IPS DF 4.7 (cell line): ENCODE results near the gene CXCL17.
"Not testable (repeated sequence)": the region's sequence is repeated elsewhere in the genome, so short reads cannot be mapped to it uniquely, and the experiment has no call there.

Experiments
- DNase-seq: peaks from one replicate; pipeline ENCODE4 v3.0.0-alpha.2; 2013; ENCODE audit warnings: low spot score; ENCODE audit errors: extremely low read depth

The CXCL17 gene, protein sequence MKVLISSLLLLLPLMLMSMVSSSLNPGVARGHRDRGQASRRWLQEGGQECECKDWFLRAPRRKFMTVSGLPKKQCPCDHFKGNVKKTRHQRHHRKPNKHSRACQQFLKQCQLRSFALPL

DNA sequence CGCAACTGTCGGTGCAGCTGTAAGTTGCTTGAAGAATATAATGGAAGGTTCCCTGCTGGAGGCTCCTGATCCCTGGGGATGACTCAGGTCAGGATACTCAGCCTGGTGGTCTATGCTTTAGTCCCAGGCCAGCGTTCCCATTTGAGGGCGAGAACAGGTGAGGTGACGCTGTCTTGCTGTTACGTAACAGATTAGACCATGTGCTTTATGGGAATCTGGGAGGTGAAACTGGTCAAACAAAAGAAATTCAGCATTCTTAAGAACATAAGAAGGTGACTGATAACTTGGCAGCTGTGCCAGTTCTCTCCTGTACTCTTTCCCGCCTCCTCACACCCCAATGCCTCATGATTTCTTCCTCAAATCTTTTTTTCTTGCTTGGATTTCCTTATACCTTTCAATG is at the start of gene CXCL17:
TSS of gene CXCL17 (minus strand) at position 114 of the 400 bp plus-strand sequence. CDS start 114 bp downstream, outside the sequence.
- DNase-seq, result no peak

DNA sequence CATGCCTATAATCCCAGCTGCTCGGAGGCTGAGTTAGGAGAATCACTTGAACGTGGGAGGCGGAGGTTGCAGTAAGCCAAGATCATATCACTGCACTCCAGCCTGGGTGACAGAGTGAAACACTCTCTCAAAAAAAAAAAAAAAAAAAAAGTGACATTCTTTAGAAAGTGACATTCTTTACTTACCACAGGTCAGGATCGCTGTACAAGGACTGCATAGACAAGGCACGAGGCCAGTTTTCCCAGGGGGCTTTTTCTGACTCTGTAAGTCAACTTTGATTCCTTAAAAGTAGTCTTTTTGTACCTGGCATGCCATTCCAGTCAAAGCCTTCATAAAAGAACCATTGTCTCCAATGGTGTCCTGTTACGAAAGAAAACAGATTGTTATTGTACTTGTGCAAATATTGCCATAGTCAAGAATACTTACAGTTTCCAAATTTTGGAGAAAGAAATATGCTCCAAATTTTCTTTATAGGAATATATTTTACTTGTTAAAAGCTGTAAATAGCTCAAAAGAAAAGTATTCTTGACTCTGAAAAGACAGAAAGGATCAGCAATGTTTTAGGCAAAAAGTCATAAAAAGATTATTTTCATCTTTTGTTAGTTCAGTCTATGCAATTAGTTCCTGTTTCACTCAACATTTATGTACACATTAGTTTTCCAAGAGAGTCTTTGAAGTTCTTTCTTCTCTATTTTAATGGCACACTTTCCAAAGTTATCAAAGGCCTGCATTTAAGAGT is 46.2 kb upstream of the CXCL17 start:
- no peak for DNase-seq

DNA sequence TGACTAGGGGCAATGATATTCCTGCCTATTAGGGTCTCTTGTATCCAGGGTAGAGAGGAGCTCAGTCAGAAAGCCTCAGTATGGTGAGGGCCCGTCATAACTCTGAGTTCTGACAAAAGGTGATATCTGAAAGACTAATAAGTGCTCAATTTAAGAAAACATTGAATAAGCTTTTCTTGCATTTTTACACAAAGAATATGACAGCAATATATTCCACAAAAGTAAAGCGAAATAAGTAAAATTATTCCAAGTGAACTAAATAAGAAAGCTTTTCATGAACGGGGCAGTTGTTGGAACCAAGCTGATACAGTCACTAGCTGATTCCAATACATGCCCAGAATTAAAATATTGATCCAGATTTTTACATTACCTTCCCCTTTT is 45.0 kb upstream of the CXCL17 start:
- DNase-seq, result no peak

DNA sequence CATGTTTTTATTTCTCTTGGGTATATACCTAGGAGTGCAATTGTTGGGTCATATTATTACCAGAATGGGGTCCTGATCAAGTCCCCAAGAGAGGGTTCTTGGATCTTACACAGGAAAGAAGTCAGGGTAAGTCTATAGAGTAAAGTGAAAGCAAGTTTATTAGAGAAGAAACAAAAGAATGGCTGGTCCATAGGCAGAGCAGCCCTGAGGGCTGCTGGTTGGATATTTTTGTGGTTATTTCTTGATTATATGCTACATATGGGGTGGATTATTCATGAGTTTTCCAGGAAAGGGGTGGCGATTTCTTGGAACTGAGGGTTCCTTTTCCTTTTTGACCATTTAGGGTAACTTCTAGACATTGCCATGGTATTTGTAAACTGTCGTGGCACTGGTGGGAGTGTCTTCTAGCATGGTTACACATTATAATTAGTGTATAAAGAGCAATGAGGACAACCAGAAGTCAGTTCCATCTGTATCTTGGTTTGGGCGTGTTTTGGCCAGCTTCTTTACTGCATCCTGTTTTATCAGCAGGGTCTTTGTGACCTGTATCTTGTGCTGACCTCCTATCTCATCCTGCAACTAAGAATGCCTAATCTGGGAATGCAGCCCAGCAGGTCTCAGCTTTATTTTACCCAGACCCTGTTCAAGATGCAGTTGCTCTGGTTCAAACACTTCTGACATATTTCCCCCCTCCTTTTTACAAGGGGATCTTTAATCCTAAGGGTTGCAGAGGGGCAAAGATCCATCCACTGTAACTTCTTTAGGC is 44.5 kb upstream of the CXCL17 start:
- DNase-seq, result no peak

DNA sequence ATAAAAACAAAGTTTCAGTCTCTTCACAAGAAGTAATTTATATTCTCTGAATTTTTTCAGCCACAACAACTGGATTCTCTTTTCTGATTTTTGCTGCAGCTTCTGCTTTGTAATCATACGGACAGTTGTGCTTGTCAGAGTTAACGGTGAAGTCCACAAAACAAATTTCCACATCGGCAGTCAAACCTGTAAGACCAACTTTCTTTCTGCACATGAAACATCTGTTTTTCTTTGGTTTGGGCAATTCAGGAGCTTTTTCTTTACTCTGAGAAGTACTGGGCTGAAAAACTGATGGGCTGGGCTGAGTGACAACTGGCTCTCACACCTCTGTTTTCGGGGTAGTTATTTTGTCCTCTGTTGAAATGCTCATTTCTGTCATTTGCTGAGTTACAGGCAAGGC is 42.3 kb upstream of the CXCL17 start:
- not testable (repeated sequence) for DNase-seq

DNA sequence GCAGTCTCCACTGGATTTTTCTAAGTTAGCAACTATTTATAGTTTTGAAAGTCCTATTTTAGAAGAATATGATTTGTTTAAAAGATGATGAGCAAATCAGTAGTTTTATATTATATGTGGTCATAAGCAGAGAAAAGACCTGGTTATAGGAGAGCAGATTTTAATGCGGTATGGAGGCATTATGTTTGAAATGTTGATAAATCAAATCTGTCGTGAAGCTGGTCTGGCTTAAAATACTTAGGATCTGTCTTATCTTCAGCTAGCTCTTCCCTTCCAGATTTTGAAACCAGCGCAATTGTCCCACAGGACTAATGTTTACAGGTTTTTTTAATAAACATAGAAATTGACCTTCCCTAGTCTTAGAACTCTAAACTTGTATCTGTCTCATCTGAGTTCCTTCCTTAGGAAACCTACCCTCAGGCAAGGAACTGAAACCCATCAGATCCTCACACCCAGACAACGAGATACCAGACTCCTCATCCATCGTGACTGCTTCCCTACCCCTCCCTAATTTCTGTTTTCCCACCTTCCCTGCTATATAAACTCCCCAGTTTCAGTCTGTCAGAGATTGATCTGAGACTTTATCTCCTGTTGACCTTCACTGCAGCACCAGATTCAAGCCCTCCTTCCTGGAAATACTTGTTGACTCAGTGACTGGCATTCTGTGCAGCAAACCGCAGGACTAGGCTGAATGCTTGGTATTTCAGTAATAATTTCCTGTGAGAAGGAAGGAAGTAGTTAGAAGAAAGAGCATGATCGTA is 37.8 kb upstream of the CXCL17 start:
- no peak for DNase-seq

DNA sequence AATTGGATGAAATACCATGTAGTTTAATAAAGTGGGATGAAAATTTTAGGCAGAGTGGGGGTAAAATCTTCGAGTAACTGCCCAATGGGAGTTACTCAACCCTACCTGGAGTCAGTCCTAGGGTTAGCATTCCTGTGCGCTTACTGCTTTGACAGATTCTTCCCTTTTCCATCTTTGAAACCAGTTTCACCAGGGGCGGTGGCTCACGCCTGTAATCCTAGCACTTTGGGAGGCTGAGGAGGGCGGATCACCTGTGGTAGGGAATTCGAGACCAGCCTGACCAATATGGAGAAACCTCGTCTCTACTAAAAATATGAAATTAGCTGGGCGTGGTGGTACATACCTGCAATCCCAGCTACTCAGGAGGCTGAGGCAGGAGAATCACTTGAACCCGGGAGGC is 37.0 kb upstream of the CXCL17 start:
- no peak for DNase-seq

DNA sequence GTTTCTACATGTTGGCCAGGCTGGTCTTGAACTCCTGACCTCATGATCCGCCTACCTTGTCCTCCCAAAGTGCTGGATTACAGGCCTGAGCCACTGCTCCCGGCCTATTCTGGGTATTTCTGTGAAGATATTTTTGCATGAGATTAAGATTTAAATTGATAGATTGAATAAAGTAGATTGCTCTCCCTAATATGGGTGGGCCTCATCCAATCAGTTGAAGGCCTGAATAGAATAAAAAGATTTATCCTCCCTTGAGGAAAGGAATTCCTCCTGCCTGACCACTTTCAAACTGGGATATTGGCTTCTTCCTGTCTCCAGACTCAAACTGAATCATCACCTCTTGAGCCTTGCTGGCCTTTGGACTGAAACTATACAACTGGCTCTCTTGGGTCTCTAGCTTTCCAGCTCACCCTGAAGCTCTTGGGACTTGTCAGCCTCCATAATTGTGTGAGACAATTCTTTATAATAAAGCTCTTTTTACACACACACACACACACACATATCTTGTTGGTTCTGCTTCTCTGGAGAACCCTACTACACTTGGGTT is 36.1 kb upstream of the CXCL17 start:
- no peak for DNase-seq

DNA sequence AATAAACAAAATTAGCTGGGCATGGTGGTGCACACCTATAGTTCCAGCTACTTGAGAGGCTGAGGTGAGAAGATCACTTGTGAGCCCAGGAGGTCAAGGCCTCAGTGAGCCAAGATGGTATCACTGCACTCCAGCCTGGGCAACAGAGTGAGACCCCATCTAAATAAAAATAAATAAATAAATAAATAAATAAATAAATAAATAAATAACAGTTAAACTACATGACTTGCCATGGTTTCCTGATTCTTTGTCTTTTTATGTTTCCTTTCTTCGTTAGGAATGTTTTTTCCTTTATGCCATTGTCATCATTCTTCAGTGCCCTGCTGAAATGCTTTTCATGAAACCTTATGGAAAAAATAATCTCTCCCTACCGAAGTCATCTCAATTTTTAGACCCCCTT is 35.2 kb upstream of the CXCL17 start:
- DNase-seq, result no peak

DNA sequence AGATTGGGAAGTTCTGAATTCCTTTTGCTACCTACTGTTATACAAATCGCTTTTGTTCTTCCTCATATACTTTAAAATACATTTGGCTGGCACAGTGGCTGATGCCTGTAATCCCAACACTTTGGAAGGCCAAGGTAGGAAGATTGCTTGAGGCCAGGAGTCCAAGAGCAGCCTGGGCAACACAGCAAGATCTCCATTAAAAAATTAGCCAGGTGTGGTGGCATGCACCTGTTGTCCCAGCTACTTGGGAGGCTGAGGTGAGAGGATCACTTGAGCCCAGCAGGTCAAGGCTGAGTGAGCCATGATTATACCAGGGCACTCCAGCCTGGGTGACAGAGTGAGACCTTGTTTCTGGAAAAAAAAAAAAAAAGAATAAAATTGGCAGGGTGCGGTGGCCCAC is 34.4 kb upstream of the CXCL17 start:
- no peak for DNase-seq

DNA sequence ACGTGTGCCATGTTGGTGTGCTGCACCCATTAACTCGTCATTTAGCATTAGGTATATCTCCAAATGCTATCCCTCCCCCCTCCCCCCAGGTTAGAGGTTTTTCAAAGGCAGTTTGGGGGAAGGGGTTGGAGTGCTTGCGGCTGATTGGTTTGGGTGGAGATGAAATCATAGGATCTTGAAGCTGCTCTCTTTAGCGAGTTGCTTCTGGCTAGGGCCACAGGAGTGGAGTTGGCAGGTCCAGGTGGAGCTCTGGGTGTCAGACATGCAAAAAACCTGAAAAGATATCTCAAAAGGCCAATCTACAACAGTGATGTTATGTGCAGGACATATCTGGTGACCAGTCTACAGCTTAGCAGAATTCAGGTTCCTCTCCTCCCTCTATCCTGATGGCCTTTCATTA is 32.6 kb upstream of the CXCL17 start:
- no peak for DNase-seq

DNA sequence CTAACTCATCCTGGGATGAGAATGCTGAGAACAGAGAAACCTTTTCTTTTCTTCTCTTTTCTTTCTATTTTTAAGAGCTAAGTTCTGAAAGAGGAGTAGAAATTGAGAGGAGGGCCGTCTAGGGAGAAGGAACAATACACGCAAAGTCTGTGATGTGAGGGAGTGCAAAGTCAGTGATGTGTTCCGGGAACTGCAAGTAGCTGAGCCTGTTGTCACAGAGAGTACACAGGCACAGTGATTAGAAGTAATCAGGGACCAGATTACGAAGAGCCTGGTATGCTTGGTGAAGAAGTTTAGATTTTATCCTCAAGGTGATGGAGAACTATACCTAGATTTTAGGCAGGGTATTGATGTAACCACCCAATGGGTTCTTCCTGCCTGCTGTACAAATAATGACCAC is 32.0 kb upstream of the CXCL17 start:
- DNase-seq, result no peak

DNA sequence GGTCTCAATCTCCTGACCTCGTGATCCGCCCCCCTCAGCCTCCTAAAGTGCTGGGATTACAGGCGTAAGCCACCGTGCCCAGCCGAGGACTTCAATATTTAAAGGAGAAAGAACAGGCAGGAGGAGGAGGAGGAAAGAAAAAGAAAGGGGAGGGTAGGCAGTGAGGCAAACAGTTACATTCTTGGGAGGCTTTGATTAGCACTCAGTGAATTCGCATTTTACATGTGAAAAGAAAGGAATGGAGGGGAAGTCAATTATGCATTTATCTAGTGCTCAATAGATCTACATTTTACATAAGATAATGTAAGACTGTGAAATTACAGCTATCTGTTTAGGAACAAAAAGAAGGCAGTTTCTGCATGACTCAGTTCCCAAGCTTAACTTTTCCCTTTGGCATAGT is 30.9 kb upstream of the CXCL17 start:
- peak; percentile 68 for DNase-seq

DNA sequence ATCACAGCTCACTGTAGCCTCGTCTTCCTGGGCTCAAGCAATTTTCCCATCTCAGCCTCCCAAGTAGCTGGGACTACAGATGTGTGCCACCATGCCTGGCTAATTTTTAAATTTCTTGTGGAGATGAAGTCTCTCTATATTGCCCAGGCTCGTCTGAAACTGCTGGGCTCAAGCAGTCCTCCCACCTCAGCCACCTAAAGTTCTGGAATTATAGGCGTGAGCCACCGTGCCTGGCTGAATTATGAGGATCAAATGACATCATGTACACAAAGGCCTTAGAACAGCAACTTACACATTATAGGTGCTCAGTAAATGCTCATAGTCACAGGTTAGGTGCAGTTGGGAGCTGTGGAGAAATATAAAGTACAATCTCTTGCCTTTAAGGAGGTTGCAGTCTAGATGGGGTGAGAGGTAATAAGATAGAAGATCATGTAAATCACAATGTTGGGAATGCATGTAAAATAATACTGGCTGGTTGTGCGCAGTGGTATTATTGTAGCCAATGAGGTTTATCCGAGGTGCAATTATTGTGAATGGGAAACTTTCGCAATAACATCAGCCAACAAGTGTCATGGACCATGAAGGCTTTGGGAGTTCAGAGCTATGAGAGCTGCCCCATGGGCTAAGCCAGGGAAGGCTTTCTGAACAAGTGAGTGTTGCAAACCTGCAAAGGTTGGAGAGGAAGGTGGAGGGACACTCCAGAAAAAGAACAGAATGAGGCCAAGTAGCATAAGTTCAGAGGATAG is 29.8 kb upstream of the CXCL17 start:
- no peak for DNase-seq

DNA sequence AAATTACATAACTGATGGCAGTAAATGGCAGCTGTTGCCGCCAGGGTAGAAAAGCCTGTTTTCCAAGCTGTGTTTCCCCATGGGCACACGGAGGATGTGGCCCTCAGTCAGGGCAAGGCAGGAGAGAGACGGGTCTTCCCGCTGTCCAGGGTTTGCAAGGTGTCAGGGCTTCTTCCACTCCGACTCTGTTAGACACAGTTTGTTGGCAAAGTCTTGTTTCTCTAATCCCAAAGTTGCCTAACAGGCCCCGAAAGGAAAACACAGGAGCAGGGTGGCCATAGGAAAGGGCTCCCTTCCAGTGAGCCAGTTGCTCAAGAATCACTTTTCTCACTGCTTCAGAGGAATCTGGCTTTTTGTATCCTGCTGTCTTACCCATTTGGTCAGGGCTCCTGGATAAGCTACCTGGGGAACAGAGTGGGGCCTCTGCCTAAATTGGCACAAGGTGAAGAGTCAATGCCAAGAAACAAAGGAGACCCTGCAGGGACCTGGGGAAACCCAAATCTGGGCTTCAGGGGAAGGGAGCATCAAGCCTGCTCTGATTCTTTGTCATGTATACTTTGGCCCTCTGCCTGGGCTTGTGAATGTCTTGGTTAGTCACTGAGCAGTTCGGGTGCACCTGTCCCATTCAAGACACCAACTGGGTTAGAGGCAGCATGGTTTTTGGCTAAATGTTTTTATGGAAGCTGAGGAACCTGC is 29.0 kb upstream of the CXCL17 start:
- no peak for DNase-seq

DNA sequence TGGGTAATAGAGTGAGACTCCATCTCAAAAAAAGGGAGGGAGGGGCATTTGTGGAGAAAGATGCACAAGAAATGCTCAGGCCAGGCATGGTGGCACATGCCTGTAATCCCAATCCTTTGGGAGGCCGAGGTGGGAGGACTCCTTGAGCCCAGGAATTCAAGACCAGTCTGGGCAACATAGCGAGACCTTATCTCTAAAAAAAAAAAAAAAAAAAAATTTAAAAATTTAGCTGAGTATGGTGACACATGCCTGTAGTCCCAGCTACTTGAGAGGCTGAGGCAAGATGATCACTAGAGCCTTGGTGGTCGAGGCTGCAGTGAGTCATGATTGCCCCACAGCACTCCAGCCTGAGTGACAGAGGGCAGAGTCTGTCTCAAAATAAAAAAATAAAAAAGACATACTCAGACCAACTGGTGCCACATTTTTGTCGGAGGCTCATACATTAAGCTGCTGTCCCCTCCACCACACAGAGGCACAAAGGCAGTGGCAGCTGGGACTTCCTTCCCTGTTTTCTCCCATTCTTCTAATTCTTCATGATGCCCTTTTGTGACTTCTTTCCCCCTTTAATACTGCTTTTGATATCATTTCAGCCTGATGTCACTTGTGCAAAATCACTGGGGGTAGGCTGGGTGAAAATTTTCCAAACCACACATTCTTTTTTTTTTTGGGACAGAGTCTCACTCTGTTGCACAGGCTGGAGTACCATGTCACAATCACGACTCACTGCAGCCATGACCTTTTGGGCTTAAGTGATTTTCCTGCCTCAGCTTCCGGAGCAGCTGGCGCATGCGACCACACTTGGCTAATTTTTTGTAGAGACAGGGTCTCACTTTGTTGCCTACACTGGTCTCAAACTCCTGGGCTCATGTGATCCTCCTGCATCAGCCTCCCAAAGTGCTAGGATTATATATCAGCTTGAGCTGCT is 26.8 kb upstream of the CXCL17 start:
- DNase-seq, result no peak

DNA sequence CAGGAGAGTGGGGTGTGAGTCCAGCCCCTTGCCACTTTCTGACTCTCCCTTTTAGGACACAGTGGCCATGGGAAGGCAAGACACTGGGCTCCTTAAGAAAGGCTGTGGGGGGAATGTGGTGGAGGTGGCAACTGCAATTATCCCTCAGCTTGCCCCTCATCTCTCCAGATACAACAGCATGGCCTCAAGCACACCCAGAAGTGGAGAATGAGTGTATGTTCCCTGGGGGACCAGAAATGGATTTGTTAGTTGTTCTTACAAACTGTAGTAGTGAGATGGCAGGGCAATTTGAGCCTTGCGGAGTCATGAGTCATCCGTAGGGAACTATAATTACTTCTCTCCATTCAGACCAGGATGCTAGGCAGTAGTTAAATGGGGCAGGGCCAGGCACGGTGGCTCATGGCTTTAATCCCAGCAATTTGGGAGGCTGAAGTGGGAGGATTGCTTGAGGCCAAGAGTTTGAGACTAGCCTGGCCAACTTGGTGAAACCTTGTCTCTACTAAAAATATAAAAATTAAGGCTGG is 25.6 kb upstream of the CXCL17 start:
- DNase-seq, result no peak

DNA sequence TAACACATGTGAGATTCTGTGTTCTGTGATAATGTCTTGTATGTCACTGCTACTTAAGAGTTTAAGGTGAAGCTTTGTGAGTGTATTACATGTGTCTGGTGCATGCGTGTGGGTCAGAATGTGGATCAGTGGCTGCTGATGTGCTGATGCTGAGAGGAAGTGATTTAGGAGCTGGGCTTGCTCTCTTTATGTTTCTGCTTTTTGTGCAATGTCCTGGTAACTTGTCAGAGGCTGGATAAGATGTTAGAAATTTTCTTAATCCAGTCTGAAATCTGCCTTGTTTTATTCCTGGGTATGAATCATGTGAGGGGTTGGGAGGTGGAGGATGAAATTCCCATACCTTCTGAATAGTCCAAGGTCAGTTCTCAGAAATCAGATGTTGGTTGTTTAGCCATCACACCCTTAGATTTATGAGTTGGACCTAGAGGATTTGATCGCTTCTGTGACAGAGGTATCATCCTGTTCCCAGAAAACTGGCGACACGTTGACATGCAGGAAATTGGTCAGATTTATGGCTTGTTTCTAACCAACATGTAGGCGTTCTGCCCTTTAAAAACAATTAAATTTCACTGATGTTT is 24.5 kb upstream of the CXCL17 start:
- DNase-seq, result no peak
